Heart left ventricle (tissue), 13 donors: ENCODE measurements around the gene EI24.

Experiments used
- CTCF ChIP-seq, 12 donors: fragments of 200-600 bp; sonication (generic) in 4 of 12; IDR thresholded peaks; one replicate each; pipeline versions ENCODE4 v1.5.0 to v1.8.0; 2018 to 2022; ENCODE audit warnings: antibody characterized with exemption in 12 of 12, mild to moderate bottlenecking in 5 of 12
- POLR2A ChIP-seq, 2 donors: fragments of 450-650 bp; IDR thresholded peaks; one replicate each; pipeline ENCODE4 v1.6.1; 2017; ENCODE audit warnings: antibody characterized with exemption in 2 of 2, mild to moderate bottlenecking in 2 of 2, moderate library complexity in 2 of 2
- donor health status: ischemic (EF 13 %, LVEDD 7.1; RV severe dilation, severe dysfunction).
- donor health status: DM: no; HTN: yes; CAD: no.
- donor health status: DM: no; HTN: no; CAD: no.
- donor health status: ischemic (EF 25% LVEDD 6.9; RV normal size, moderate dysfunction).
- donor health status: ischemic (EF 25% LVEDD 5.7; RV mildly dilated, moderate dysfunction).
- donor health status: ischemic (EF 35%, LVEDD 5.7; RV mildly dilated, moderate dysfunction).
- donor health status: nonischemic (EF 11% LVEDD 7.7; RV severe dilation, severe dysfunction).
- donor health status: DM: yes; HTN: yes; CAD: no.
- donor health status: PGD.
- donor health status: ischemic (EF 29% LVEDD 5.4; RV normal size, mild dysfunction).
- donor health status: nonischemic (EF 23%, LVEDD 6.1; RV moderate dilation, normal function).

GRCh38 chr11:125618383-125618782 lies 49.1 kb downstream of the EI24 start:
- no peak for TF ChIP-seq CTCF (IDR thresholded peaks at IDR 0.05)
- no peak for TF ChIP-seq POLR2A (IDR thresholded peaks at IDR 0.05)
